Stimulated activated CD8-positive, alpha-beta memory T cell treated with anti-CD3 and anti-CD28 coated beads, Interleukin-4, amount 100 ng/mL, for 48 hours (primary cell): ENCODE measurements around the gene DDI2.
A peak's percentile ranks its signal among the peaks of the same experiment; 100 is the strongest.
"Not testable (repeated sequence)": the region's sequence is repeated elsewhere in the genome, so short reads cannot be mapped to it uniquely, and the experiment has no call there.

Experiments used
- DNase-seq: peaks from one replicate; pipeline ENCODE4 v3.0.0-alpha.2; 2020

The DDI2 gene

GRCh38 chr1:15680561-15681348 lies 63.5 kb downstream of the DDI2 start:
- peak; percentile 37 for DNase-seq

GRCh38 chr1:15681349-15682292 lies 64.4 kb downstream of the DDI2 start:
- no peak for DNase-seq

GRCh38 chr1:15682936-15683341 lies 65.7 kb downstream of the DDI2 start:
- no peak for DNase-seq

- no peak for DNase-seq
Measured at GRCh38 chr1:15683345-15684039, 66.2 kb downstream of the DDI2 start.

- DNase-seq = peak; percentile 55
Measured at GRCh38 chr1:15684042-15684461, 66.8 kb downstream of the DDI2 start, which contains the start of gene PLEKHM2. Gene PLEKHM2 (plus strand): TSS chr1:15684320. CDS start chr1:15684559, 239 bp downstream.

GRCh38 chr1:15684468-15685291 lies 67.4 kb downstream of the DDI2 start:
- DNase-seq = peak; percentile 58

- DNase-seq = no peak
Measured at GRCh38 chr1:15685820-15686219, 68.6 kb downstream of the DDI2 start.

GRCh38 chr1:15687446-15687845 lies 70.2 kb downstream of the DDI2 start:
- DNase-seq = no peak

GRCh38 chr1:15690317-15690716 lies 73.1 kb downstream of the DDI2 start:
- no peak for DNase-seq

- DNase-seq = no peak
Measured at GRCh38 chr1:15691434-15692032, 74.3 kb downstream of the DDI2 start.

- DNase-seq = no peak
Measured at GRCh38 chr1:15692121-15692682, 74.9 kb downstream of the DDI2 start.

GRCh38 chr1:15693371-15693770 lies 76.1 kb downstream of the DDI2 start:
- no peak for DNase-seq

- DNase-seq = peak; percentile 45
Measured at GRCh38 chr1:15696956-15697521, 79.8 kb downstream of the DDI2 start.

- DNase-seq = no peak
Measured at GRCh38 chr1:15698201-15698600, 80.9 kb downstream of the DDI2 start.

GRCh38 chr1:15699321-15699720 lies 82.1 kb downstream of the DDI2 start:
- DNase-seq = not testable (repeated sequence)

- no peak for DNase-seq
Measured at GRCh38 chr1:15700508-15700907, 83.2 kb downstream of the DDI2 start.

GRCh38 chr1:15701784-15702183 lies 84.5 kb downstream of the DDI2 start:
- no peak for DNase-seq

GRCh38 chr1:15702722-15703550 lies 85.7 kb downstream of the DDI2 start:
- no peak for DNase-seq

GRCh38 chr1:15703562-15703961 lies 86.3 kb downstream of the DDI2 start:
- DNase-seq = no peak
